NOMO-1 treated with DMSO at 0.1 percent for 48 hours (cell line): ENCODE results near the gene ZNF790.
A peak's percentile ranks its signal among the peaks of the same experiment; 100 is the strongest.

Experiments used
- DNase-seq: peaks from one replicate; lab custom pipeline; 2025; ENCODE audit not compliant: unreplicated experiment; lab: John Stamatoyannopoulos, UW

ZNF790 gene

GRCh38 chr19:36772311-36773222, 65.6 kb downstream of the ZNF790 start, which contains the start of gene ZNF850:
TSS of gene ZNF850 (minus strand) at chr19:36772807. CDS start at chr19:36762606, 10,201 bp downstream.
- peak; percentile 85 for DNase-seq

GRCh38 chr19:36771261-36772231, 66.6 kb downstream of the ZNF790 start:
- peak; percentile 66 for DNase-seq
